ENCODE data around the gene BSN.

Gene BSN

GRCh38 chr3:49706456-49707112, 152.3 kb downstream of the BSN start:
- no peak overlapping the region for H3K27ac ChIP-seq
- H3K27me3 ChIP-seq: no peaks in the 10 kb centered on the region
- H3K4me1 ChIP-seq: peaks cover 29% of the 10 kb centered on the region
- H3K4me2 ChIP-seq: no peak overlapping the region
- no peaks in the 10 kb centered on the region for H4K20me1 ChIP-seq
- TF ChIP-seq Cebpa-rat (IDR thresholded peaks at IDR 0.05): no peak
- H3K9me3 ChIP-seq: no peaks in the 10 kb centered on the region
- H3K36me3 ChIP-seq: peaks cover 56% of the 10 kb centered on the region
- no peak overlapping the region for H3K9ac ChIP-seq
- no peak overlapping the region for H3K4me3 ChIP-seq

- H3K4me3 ChIP-seq: no peak overlapping the region
- H3K4me1 ChIP-seq: peaks cover 34% of the 10 kb centered on the region
- H4K20me1 ChIP-seq: no peaks in the 10 kb centered on the region
- H3K9ac ChIP-seq: no peak overlapping the region
- H3K4me2 ChIP-seq: peak overlapping the region; percentile 63; the same call in 1 of the 2 replicates
- peak overlapping the region; percentile 56; the same call in 1 of the 2 replicates for H3K27ac ChIP-seq
- no peak for TF ChIP-seq Cebpa-rat (IDR thresholded peaks at IDR 0.05)
- H3K9me3 ChIP-seq: no peaks in the 10 kb centered on the region
- H3K36me3 ChIP-seq: peaks cover 51% of the 10 kb centered on the region
- H3K27me3 ChIP-seq: no peaks in the 10 kb centered on the region
Measured at GRCh38 chr3:49707113-49707480, 152.8 kb downstream of the BSN start.

GRCh38 chr3:49709852-49710251, 155.6 kb downstream of the BSN start:
- Histone ChIP-seq H3K9me3 (no peaks in the 10 kb centered on the region), H3K27me3 (no peaks in the 10 kb centered on the region), H3K4me2 (no peak overlapping the region), H3K36me3 (peaks cover 34% of the 10 kb centered on the region), H3K4me3 (no peak overlapping the region), H3K9ac (no peak overlapping the region), H3K27ac (no peak overlapping the region), H4K20me1 (no peaks in the 10 kb centered on the region), H3K4me1 (peaks cover 56% of the 10 kb centered on the region)
- TF ChIP-seq Cebpa-rat (IDR thresholded peaks at IDR 0.05): no peak

GRCh38 chr3:49711489-49711888, 157.2 kb downstream of the BSN start:
- Histone ChIP-seq H3K9ac (peak overlapping the region; percentile 46; the same call in 1 of the 2 replicates), H3K27me3 (no peaks in the 10 kb centered on the region), H3K4me3 (no peak overlapping the region), H3K4me2 (peak overlapping the region; percentile 81), H3K27ac (peak overlapping the region; percentile 51; the same call in 1 of the 2 replicates), H4K20me1 (no peaks in the 10 kb centered on the region), H3K4me1 (peaks cover 61% of the 10 kb centered on the region), H3K36me3 (peaks cover 34% of the 10 kb centered on the region), H3K9me3 (no peaks in the 10 kb centered on the region)
- no peak for TF ChIP-seq Cebpa-rat (IDR thresholded peaks at IDR 0.05)

- Histone ChIP-seq H3K27ac (peak overlapping the region; percentile 70), H3K36me3 (peaks cover 35% of the 10 kb centered on the region), H4K20me1 (no peaks in the 10 kb centered on the region), H3K4me1 (peaks cover 66% of the 10 kb centered on the region), H3K9ac (peak overlapping the region; percentile 46; the same call in 1 of the 2 replicates), H3K4me3 (no peak overlapping the region), H3K4me2 (peak overlapping the region; percentile 81), H3K9me3 (no peaks in the 10 kb centered on the region), H3K27me3 (no peaks in the 10 kb centered on the region)
- TF ChIP-seq Cebpa-rat (IDR thresholded peaks at IDR 0.05): no peak
Measured at GRCh38 chr3:49712166-49712565, 157.9 kb downstream of the BSN start.

GRCh38 chr3:49712631-49713317, 158.5 kb downstream of the BSN start:
- H3K36me3 ChIP-seq: peaks cover 35% of the 10 kb centered on the region
- no peaks in the 10 kb centered on the region for H3K27me3 ChIP-seq
- no peak overlapping the region for H3K4me3 ChIP-seq
- peak overlapping the region; percentile 70 for H3K27ac ChIP-seq
- peaks cover 66% of the 10 kb centered on the region for H3K4me1 ChIP-seq
- H3K4me2 ChIP-seq: peak overlapping the region; percentile 81
- TF ChIP-seq Cebpa-rat (IDR thresholded peaks at IDR 0.05): no peak
- peak overlapping the region; percentile 46; the same call in 1 of the 2 replicates for H3K9ac ChIP-seq
- H3K9me3 ChIP-seq: no peaks in the 10 kb centered on the region
- H4K20me1 ChIP-seq: peaks cover under 1% of the 10 kb centered on the region; the same call in 1 of the 2 replicates

GRCh38 chr3:49713336-49714105, 159.2 kb downstream of the BSN start:
- peak overlapping the region; percentile 46; the same call in 1 of the 2 replicates for H3K9ac ChIP-seq
- peak overlapping the region; percentile 81 for H3K4me2 ChIP-seq
- TF ChIP-seq Cebpa-rat (IDR thresholded peaks at IDR 0.05): no peak
- H3K36me3 ChIP-seq: peaks cover 41% of the 10 kb centered on the region
- H3K27me3 ChIP-seq: no peaks in the 10 kb centered on the region
- peaks cover 66% of the 10 kb centered on the region for H3K4me1 ChIP-seq
- H4K20me1 ChIP-seq: peaks cover 8% of the 10 kb centered on the region
- H3K27ac ChIP-seq: peak overlapping the region; percentile 70
- H3K9me3 ChIP-seq: no peaks in the 10 kb centered on the region
- no peak overlapping the region for H3K4me3 ChIP-seq

- no peaks in the 10 kb centered on the region for H3K27me3 ChIP-seq
- H3K4me3 ChIP-seq: no peak overlapping the region
- peak overlapping the region; percentile 70; the same call in 1 of the 2 replicates for H3K27ac ChIP-seq
- no peak for TF ChIP-seq Cebpa-rat (IDR thresholded peaks at IDR 0.05)
- no peak overlapping the region for H3K9ac ChIP-seq
- H3K9me3 ChIP-seq: no peaks in the 10 kb centered on the region
- no peak overlapping the region for H3K4me2 ChIP-seq
- peaks cover 13% of the 10 kb centered on the region for H4K20me1 ChIP-seq
- peaks cover 38% of the 10 kb centered on the region for H3K36me3 ChIP-seq
- H3K4me1 ChIP-seq: peaks cover 73% of the 10 kb centered on the region
Measured at GRCh38 chr3:49714728-49715550, 160.7 kb downstream of the BSN start.

GRCh38 chr3:49715611-49716121, 161.4 kb downstream of the BSN start:
- Histone ChIP-seq H3K9me3 (no peaks in the 10 kb centered on the region), H3K27me3 (no peaks in the 10 kb centered on the region), H3K9ac (no peak overlapping the region), H4K20me1 (peaks cover 13% of the 10 kb centered on the region), H3K4me3 (no peak overlapping the region), H3K27ac (no peak overlapping the region), H3K4me2 (no peak overlapping the region), H3K36me3 (peaks cover 43% of the 10 kb centered on the region), H3K4me1 (peaks cover 72% of the 10 kb centered on the region)
- TF ChIP-seq Cebpa-rat (IDR thresholded peaks at IDR 0.05): no peak
